ENCODE measurements around the gene VEZT.
"Not testable (repeated sequence)": the region's sequence is repeated elsewhere in the genome, so short reads cannot be mapped to it uniquely, and the experiment has no call there.

The VEZT gene

GRCh38 chr12:95193139-95193538 is 24.5 kb upstream of the VEZT start:
- Mint-ChIP-seq H3K9me3 (no peaks in the 10 kb centered on the region), H3K27me3 (peaks cover 11% of the 10 kb centered on the region)
- no peak for ATAC-seq

DNA sequence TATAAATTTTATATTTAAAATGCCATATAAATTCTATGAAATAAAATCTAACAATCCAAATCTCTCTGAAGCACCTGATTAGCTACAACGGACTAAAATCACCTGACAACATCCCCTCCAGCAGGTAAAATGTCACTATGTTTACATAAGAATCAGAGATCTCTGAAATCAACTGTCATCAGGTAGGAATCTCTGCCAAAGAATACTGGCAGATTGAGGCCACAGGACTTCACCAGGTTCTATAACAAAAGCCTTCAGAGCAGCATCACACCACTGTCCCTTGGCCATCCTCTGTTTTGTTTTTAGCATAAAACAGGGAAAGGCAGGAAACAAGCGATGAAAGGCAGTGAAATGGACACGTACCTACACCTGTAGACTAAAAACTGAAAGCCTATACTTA is 22.5 kb upstream of the VEZT start:
- Mint-ChIP-seq H3K27ac (no peak overlapping the region), H3K4me3 (no peak overlapping the region), H3K4me1 (peaks cover 9% of the 10 kb centered on the region), H3K9me3 (no peaks in the 10 kb centered on the region), H3K27me3 (peaks cover 16% of the 10 kb centered on the region), H3K36me3 (no peaks in the 10 kb centered on the region)
- no peak for ATAC-seq

More at GRCh38 chr12:95193139-95193538, 24.5 kb upstream of the VEZT start:
- peaks cover 4% of the 10 kb centered on the region for H3K4me1 Mint-ChIP-seq
- H3K27ac Mint-ChIP-seq, result no peak overlapping the region
- H3K4me3 Mint-ChIP-seq, result no peak overlapping the region
- H3K36me3 Mint-ChIP-seq, result no peaks in the 10 kb centered on the region

DNA sequence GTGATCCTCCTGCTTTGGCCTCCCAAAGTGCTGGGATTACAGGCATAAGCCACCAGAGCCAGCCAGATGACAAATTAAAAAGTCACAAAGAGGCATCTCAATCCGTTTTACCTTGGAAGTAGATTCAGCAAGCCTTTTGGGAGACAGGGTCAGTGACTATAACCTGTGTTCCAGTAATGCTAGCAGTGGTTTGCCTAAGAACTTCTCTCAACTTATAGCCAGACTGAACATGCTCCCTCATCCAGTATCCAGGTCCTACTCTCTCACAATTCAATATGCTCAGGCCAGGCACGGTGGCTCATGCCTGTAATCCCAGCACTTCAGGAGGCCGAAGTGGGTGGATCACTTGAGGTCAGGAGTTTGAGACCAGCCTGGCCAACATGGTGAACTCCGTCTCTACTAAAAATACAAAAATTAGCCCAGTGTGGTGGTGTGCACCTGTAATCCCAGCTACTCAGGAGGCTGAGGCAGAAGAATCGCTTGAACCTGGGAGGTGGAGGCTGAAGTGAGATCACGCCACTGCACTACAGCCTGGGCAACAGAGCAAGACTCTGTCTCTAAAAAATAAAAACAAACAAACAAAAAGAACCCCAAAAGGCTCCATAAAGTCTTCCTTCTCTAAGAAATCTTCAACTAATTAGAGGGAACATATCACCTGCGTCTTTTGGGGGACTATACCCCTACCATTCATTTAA is 20.6 kb upstream of the VEZT start:
- not testable (repeated sequence) for ATAC-seq, H3K9me3 Mint-ChIP-seq, H3K27ac Mint-ChIP-seq, H3K36me3 Mint-ChIP-seq, H3K4me3 Mint-ChIP-seq
- H3K4me1 Mint-ChIP-seq, result peaks cover 16% of the 10 kb centered on the region
- H3K27me3 Mint-ChIP-seq, result peaks cover 16% of the 10 kb centered on the region

DNA sequence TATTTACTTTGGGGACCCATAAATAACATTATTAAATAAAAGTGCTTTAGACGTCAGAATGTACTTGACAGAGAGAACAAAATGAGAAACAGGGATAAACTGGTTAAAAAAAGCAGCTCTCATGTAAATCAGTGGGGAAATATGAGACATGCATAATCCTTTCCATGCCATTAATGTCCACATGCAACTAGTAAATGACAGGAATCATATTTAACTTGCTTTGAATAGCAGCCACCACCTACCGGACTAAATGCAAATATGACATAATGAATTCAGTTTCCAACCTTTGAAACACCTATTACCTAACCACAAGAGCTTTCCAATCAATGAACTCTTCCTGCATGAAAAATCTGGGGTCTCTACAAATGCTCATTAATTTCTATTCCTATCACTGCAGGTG is 20.0 kb upstream of the VEZT start:
- Mint-ChIP-seq H3K36me3 (no peaks in the 10 kb centered on the region), H3K9me3 (no peaks in the 10 kb centered on the region), H3K4me1 (peaks cover 16% of the 10 kb centered on the region), H3K27ac (peak overlapping the region; percentile 71), H3K27me3 (peaks cover 16% of the 10 kb centered on the region), H3K4me3 (no peak overlapping the region)
- ATAC-seq, result no peak

DNA sequence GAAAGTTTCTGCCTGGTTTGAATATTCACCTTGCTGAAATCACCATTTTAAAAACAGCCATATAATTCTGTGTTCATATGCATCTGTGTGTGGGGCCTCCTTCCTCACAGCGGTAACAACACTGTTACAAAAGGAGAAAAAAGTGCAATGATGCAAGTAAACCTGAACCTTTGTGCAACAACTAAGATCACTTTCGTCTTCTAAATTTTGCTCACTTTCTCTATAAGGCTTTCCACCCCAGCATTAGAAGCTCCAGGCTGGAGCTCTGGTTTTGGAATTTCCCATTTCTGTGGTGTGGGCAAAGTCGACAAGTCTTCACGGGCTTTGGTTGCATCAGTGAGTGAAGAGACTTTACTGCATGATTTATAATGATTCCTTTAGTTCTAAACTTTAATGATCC is 18.7 kb upstream of the VEZT start:
- no peaks in the 10 kb centered on the region for H3K9me3 Mint-ChIP-seq
- ATAC-seq, result no peak
- H3K27ac Mint-ChIP-seq, result peak overlapping the region; percentile 71
- H3K27me3 Mint-ChIP-seq, result peaks cover 16% of the 10 kb centered on the region
- H3K36me3 Mint-ChIP-seq, result no peaks in the 10 kb centered on the region
- H3K4me3 Mint-ChIP-seq, result peak overlapping the region; percentile 32
- H3K4me1 Mint-ChIP-seq, result peaks cover 16% of the 10 kb centered on the region

- Mint-ChIP-seq H3K9me3 (no peaks in the 10 kb centered on the region), H3K27ac (peak overlapping the region; percentile 71), H3K4me3 (peak overlapping the region; percentile 35), H3K27me3 (peaks cover 16% of the 10 kb centered on the region), H3K4me1 (peaks cover 23% of the 10 kb centered on the region), H3K36me3 (no peaks in the 10 kb centered on the region)
- no peak for ATAC-seq
These were observed 17.3 kb upstream of the VEZT start for GRCh38 chr12:95200128-95200894.

DNA sequence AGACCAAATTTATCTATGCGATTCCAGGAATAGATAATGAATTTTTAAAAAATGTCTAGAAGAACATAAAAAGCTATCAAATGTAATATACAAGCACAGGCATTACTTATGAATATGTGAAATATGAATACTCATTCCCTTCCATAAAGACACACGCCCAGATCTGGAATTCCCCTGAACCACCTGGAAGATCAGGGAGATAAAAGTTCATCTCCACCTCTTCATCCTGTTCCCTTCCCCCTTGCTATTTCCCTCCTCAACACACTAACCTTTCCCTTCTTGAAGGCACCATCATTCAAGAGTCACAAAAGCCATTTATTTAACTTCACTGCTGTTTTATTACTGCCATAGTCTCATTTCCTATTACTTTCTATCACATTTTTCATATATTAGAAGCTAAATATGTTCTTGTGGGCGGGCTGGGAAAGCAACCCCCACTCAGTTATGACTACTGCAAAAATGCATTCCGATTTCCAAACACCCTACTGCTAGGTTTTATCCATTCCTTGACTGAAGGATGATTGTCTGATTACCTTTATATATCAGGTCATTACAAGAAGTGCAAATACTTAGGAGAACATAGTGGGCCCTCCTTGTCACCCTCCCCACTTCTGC is 16.4 kb upstream of the VEZT start:
- ATAC-seq, result no peak
- Mint-ChIP-seq H3K4me3 (peak overlapping the region; percentile 7), H3K4me1 (peaks cover 23% of the 10 kb centered on the region), H3K36me3 (no peaks in the 10 kb centered on the region), H3K27me3 (peaks cover 16% of the 10 kb centered on the region), H3K9me3 (no peaks in the 10 kb centered on the region), H3K27ac (peak overlapping the region; percentile 71)

GRCh38 chr12:95202691-95203486 is 14.7 kb upstream of the VEZT start:
- Mint-ChIP-seq H3K27ac (peak overlapping the region; percentile 61), H3K36me3 (no peaks in the 10 kb centered on the region), H3K9me3 (no peaks in the 10 kb centered on the region), H3K4me1 (peaks cover 23% of the 10 kb centered on the region), H3K27me3 (peaks cover 8% of the 10 kb centered on the region), H3K4me3 (peak overlapping the region; percentile 22)
- ATAC-seq, result no peak

- Mint-ChIP-seq H3K9me3 (no peaks in the 10 kb centered on the region), H3K27me3 (peaks cover under 1% of the 10 kb centered on the region)
These were observed 14.0 kb upstream of the VEZT start for GRCh38 chr12:95203487-95204030.

GRCh38 chr12:95204141-95204866 is 13.3 kb upstream of the VEZT start:
- Mint-ChIP-seq H3K4me3 (no peak overlapping the region), H3K9me3 (no peaks in the 10 kb centered on the region), H3K4me1 (peaks cover 15% of the 10 kb centered on the region), H3K27me3 (no peaks in the 10 kb centered on the region), H3K36me3 (no peaks in the 10 kb centered on the region), H3K27ac (peak overlapping the region; percentile 61)
- ATAC-seq, result peak; percentile 51

More at GRCh38 chr12:95203487-95204030, 14.0 kb upstream of the VEZT start:
- Mint-ChIP-seq H3K4me1 (peaks cover 18% of the 10 kb centered on the region), H3K36me3 (no peaks in the 10 kb centered on the region), H3K27ac (peak overlapping the region; percentile 61), H3K4me3 (no peak overlapping the region)
- no peak for ATAC-seq

GRCh38 chr12:95205016-95205624 is 12.5 kb upstream of the VEZT start:
- no peak for ATAC-seq
- H3K27ac Mint-ChIP-seq, result peak overlapping the region; percentile 61
- H3K9me3 Mint-ChIP-seq, result no peaks in the 10 kb centered on the region
- H3K27me3 Mint-ChIP-seq, result no peaks in the 10 kb centered on the region
- H3K4me3 Mint-ChIP-seq, result no peak overlapping the region
- no peaks in the 10 kb centered on the region for H3K36me3 Mint-ChIP-seq
- H3K4me1 Mint-ChIP-seq, result peaks cover 15% of the 10 kb centered on the region

- Mint-ChIP-seq H3K9me3 (no peaks in the 10 kb centered on the region), H3K4me3 (no peak overlapping the region), H3K27me3 (no peaks in the 10 kb centered on the region), H3K27ac (peak overlapping the region; percentile 61), H3K36me3 (no peaks in the 10 kb centered on the region), H3K4me1 (peaks cover 15% of the 10 kb centered on the region)
- ATAC-seq, result peak; percentile 14
These were observed 11.9 kb upstream of the VEZT start for GRCh38 chr12:95205685-95206084.

GRCh38 chr12:95206916-95207315 is 10.7 kb upstream of the VEZT start:
- Mint-ChIP-seq H3K27ac (no peak overlapping the region), H3K36me3 (no peaks in the 10 kb centered on the region), H3K4me3 (no peak overlapping the region), H3K27me3 (no peaks in the 10 kb centered on the region), H3K4me1 (peaks cover 8% of the 10 kb centered on the region), H3K9me3 (no peaks in the 10 kb centered on the region)
- ATAC-seq, result no peak

- Mint-ChIP-seq H3K9me3 (no peaks in the 10 kb centered on the region), H3K36me3 (no peaks in the 10 kb centered on the region), H3K27me3 (no peaks in the 10 kb centered on the region), H3K4me3 (no peak overlapping the region), H3K27ac (no peak overlapping the region), H3K4me1 (peaks cover 8% of the 10 kb centered on the region)
- ATAC-seq, result no peak
These were observed 10.2 kb upstream of the VEZT start for GRCh38 chr12:95207407-95207806.

All from stimulated activated memory B cell treated with anti-CD40 and anti-IgM and Interleukin-4, amounts not matched to agents 10 μg/mL and 1 μg/mL and 100 μg/mL, for 72 hours (primary cell).